Measurements from ENCODE around the gene KIAA0408. TPM values are rescaled to one million over a fixed set of nuclear protein-coding genes. Genes with fewer than 3 reads are reported as not detected.

Gene KIAA0408
- polyA plus RNA-seq, 1 donor from 2014 or later, result 156 TPM

- peaks cover 54% of the 10 kb centered on the region for H3K36me3 ChIP-seq (ENCODE audit: insufficient read depth, low read length)
Observed at GRCh38 chr6:127489248-127489647, 30.1 kb upstream of the KIAA0408 start.

GRCh38 chr6:127486934-127487333 is 27.7 kb upstream of the KIAA0408 start:
- Histone ChIP-seq H3F3A (ENCODE audit: insufficient read depth, low read length, poor library complexity, severe bottlenecking) (no peaks in the 10 kb centered on the region), H3K79me2 (replicated peaks; ENCODE audit: insufficient read depth, low read length) (peaks cover 58% of the 10 kb centered on the region), H3K9ac (ENCODE audit: low read length) (no peak overlapping the region), H4K20me1 (ENCODE audit: insufficient read depth) (peaks cover 11% of the 10 kb centered on the region), H3K9me3 (ENCODE audit: low read length) (no peaks in the 10 kb centered on the region), H3K4me2 (ENCODE audit: low read length) (no peak overlapping the region), H3K36me3 (ENCODE audit: insufficient read depth, low read length) (peaks cover 65% of the 10 kb centered on the region), H3K27me3 (ENCODE audit: insufficient read depth, low read depth, low read length) (no peaks in the 10 kb centered on the region), H3K27ac (ENCODE audit: low read length) (no peak overlapping the region), H3K4me3 (ENCODE audit: low read length) (no peak overlapping the region), H3K9me2 (ENCODE audit: insufficient read depth, low read length) (no peaks in the 10 kb centered on the region), H2AFZ (ENCODE audit: low read depth, low read length) (no peak overlapping the region)
- TF ChIP-seq TAF1 (IDR thresholded peaks at IDR 0.05; ENCODE audit: low read depth) (no peak), CTCF (IDR thresholded peaks at IDR 0.05; ENCODE audit: poor library complexity, severe bottlenecking) (no peak), POLR2AphosphoS5 (IDR thresholded peaks at IDR 0.05) (no peak), RAD21 (conservative IDR thresholded peaks at IDR 0.05) (no peak), REST (IDR thresholded peaks at IDR 0.05; ENCODE audit: borderline replicate concordance) (no peak), EZH2 (IDR thresholded peaks at IDR 0.05; ENCODE audit: borderline replicate concordance, insufficient read depth, low read length, poor library complexity, severe bottlenecking) (no peak), SMC3 (conservative IDR thresholded peaks at IDR 0.05; ENCODE audit: poor library complexity) (no peak)

More at GRCh38 chr6:127489248-127489647, 30.1 kb upstream of the KIAA0408 start:
- H3K27ac ChIP-seq (ENCODE audit: low read length), result no peak overlapping the region
- no peak overlapping the region for H2AFZ ChIP-seq (ENCODE audit: low read depth, low read length)
- no peak overlapping the region for H3K4me3 ChIP-seq (ENCODE audit: low read length)
- H3F3A ChIP-seq (ENCODE audit: insufficient read depth, low read length, poor library complexity, severe bottlenecking), result no peaks in the 10 kb centered on the region
- no peak overlapping the region for H3K4me2 ChIP-seq (ENCODE audit: low read length)
- H3K79me2 ChIP-seq (replicated peaks; ENCODE audit: insufficient read depth, low read length), result peaks cover 68% of the 10 kb centered on the region
- H4K20me1 ChIP-seq (ENCODE audit: insufficient read depth), result peaks cover 11% of the 10 kb centered on the region
- TF ChIP-seq POLR2AphosphoS5 (IDR thresholded peaks at IDR 0.05) (no peak), EP300 (conservative IDR thresholded peaks at IDR 0.05; ENCODE audit: poor library complexity, severe bottlenecking) (no peak), EZH2 (IDR thresholded peaks at IDR 0.05; ENCODE audit: borderline replicate concordance, insufficient read depth, low read length, poor library complexity, severe bottlenecking) (no peak), CTCF (IDR thresholded peaks at IDR 0.05; ENCODE audit: poor library complexity, severe bottlenecking) (no peak), TAF1 (IDR thresholded peaks at IDR 0.05; ENCODE audit: low read depth) (no peak), REST (IDR thresholded peaks at IDR 0.05; ENCODE audit: borderline replicate concordance) (no peak), RAD21 (conservative IDR thresholded peaks at IDR 0.05) (no peak), MXI1 (conservative IDR thresholded peaks at IDR 0.05; ENCODE audit: poor library complexity, severe bottlenecking) (no peak), SMC3 (conservative IDR thresholded peaks at IDR 0.05; ENCODE audit: poor library complexity) (no peak)
- no peak overlapping the region for H3K9ac ChIP-seq (ENCODE audit: low read length)
- no peaks in the 10 kb centered on the region for H3K9me2 ChIP-seq (ENCODE audit: insufficient read depth, low read length)
- no peaks in the 10 kb centered on the region for H3K9me3 ChIP-seq (ENCODE audit: low read length)
- H3K27me3 ChIP-seq (ENCODE audit: insufficient read depth, low read depth, low read length), result no peaks in the 10 kb centered on the region
